Measurements from ENCODE around the gene ACO1.

ACO1 gene

DNA sequence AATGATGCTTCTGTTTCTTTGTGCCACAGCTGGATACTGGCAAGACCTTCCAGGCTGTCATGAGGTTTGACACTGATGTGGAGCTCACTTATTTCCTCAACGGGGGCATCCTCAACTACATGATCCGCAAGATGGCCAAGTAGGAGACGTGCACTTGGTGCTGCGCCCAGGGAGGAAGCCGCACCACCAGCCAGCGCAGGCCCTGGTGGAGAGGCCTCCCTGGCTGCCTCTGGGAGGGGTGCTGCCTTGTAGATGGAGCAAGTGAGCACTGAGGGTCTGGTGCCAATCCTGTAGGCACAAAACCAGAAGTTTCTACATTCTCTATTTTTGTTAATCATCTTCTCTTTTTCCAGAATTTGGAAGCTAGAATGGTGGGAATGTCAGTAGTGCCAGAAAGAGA, 65.5 kb downstream of the ACO1 start:
- H3K4me1 ChIP-seq (ENCODE audit: control insufficient read depth, insufficient read depth, low read length), result no peaks in the 10 kb centered on the region
- ChIA-PET CTCF (interaction anchor here (0.8 kb wide), 1 partner anchor 71 kb away, joined by 3 read pairs; no protein-coding TSS in a partner anchor), POLR2A (no interaction called here)
- H3K9me3 ChIP-seq (ENCODE audit: control insufficient read depth, insufficient read depth, low read depth, low read length), result no peaks in the 10 kb centered on the region
- H3K27ac ChIP-seq (ENCODE audit: extremely low read depth, low read depth, low read length), result no peak overlapping the region
- no peak overlapping the region for H3K4me3 ChIP-seq (ENCODE audit: low read depth, low read length)
- TF ChIP-seq ZNF585B (tag by site-specific recombination; IDR thresholded peaks at IDR 0.05) (no peak), ZNF792 (tag by site-specific recombination; IDR thresholded peaks at IDR 0.05) (no peak), ZNF677 (tag by site-specific recombination; IDR thresholded peaks at IDR 0.05) (no peak), ZNF785 (tag by site-specific recombination; IDR thresholded peaks at IDR 0.05) (no peak), ZNF239 (tag by site-specific recombination; IDR thresholded peaks at IDR 0.05) (no peak), ZFP69B (tag by site-specific recombination; IDR thresholded peaks at IDR 0.05) (no peak), KLF1 (tag by site-specific recombination; IDR thresholded peaks at IDR 0.05) (no peak), ZNF404 (tag by site-specific recombination; IDR thresholded peaks at IDR 0.05) (no peak), ZNF266 (tag by site-specific recombination; IDR thresholded peaks at IDR 0.05; ENCODE audit: low read depth) (no peak)
- TF ChIP-seq, protein P1, sequence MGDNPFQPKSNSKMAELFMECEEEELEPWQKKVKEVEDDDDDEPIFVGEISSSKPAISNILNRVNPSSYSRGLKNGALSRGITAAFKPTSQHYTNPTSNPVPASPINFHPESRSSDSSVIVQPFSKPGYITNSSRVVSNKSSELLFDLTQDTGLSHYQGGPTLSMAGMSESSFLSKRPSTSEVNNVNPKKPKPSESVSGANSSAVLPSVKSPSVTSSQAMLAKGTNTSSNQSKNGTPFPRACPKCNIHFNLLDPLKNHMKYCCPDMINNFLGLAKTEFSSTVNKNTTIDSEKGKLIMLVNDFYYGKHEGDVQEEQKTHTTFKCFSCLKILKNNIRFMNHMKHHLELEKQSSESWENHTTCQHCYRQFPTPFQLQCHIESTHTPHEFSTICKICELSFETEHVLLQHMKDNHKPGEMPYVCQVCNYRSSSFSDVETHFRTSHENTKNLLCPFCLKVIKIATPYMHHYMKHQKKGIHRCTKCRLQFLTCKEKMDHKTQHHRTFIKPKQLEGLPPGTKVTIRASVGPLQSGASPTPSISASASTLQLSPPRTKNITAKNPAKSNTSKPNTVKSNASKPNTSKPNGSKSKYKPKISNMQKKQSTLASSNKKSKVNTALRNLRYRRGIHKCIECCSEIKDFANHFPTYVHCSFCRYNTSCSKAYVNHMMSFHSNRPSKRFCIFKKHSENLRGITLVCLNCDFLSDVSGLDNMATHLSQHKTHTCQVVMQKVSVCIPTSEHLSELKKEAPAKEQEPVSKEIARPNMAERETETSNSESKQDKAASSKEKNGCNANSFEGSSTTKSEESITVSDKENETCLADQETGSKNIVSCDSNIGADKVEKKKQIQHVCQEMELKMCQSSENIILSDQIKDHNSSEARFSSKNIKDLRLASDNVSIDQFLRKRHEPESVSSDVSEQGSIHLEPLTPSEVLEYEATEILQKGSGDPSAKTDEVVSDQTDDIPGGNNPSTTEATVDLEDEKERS (tag by site-specific recombination; IDR thresholded peaks at IDR 0.05), result no peak
- TF ChIP-seq, protein P2, sequence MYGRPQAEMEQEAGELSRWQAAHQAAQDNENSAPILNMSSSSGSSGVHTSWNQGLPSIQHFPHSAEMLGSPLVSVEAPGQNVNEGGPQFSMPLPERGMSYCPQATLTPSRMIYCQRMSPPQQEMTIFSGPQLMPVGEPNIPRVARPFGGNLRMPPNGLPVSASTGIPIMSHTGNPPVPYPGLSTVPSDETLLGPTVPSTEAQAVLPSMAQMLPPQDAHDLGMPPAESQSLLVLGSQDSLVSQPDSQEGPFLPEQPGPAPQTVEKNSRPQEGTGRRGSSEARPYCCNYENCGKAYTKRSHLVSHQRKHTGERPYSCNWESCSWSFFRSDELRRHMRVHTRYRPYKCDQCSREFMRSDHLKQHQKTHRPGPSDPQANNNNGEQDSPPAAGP (tag by site-specific recombination; IDR thresholded peaks at IDR 0.05), result no peak
- TF ChIP-seq, protein P3, sequence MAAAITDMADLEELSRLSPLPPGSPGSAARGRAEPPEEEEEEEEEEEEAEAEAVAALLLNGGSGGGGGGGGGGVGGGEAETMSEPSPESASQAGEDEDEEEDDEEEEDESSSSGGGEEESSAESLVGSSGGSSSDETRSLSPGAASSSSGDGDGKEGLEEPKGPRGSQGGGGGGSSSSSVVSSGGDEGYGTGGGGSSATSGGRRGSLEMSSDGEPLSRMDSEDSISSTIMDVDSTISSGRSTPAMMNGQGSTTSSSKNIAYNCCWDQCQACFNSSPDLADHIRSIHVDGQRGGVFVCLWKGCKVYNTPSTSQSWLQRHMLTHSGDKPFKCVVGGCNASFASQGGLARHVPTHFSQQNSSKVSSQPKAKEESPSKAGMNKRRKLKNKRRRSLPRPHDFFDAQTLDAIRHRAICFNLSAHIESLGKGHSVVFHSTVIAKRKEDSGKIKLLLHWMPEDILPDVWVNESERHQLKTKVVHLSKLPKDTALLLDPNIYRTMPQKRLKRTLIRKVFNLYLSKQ (tag by site-specific recombination; IDR thresholded peaks at IDR 0.05; ENCODE audit: borderline replicate concordance), result no peak
- peaks cover 0 to 62% of the 10 kb centered on the region in 2 experiments; a peak in 2 of 3 replicates for H3K36me3 ChIP-seq (ENCODE audit: control insufficient read depth in 2 of 2, insufficient read depth in 1 of 2, low read length in 2 of 2)

DNA sequence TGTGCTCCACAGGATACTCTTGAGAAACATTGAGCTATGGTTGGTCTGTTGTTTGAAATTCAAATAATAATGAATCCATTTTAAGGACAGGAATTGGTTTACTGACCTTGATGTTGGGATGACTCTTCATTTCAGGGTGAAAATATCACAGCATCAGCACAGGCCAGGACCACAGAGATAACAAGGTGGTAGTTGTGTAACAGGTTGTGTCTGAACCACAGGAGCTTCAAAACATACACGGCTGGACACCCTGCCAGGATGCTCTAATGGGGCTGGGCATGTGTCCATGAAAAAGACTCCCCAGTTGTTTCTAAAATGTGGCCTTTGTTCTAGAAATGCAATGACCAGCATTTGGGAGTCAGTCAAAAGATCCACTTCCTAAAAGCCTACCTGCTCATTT, 69.8 kb downstream of the ACO1 start:
- Histone ChIP-seq H3K36me3 (ENCODE audit: control insufficient read depth in 2 of 2, insufficient read depth in 1 of 2, low read length in 2 of 2) (peaks cover 4 to 57% of the 10 kb centered on the region in 2 experiments; a peak in 2 of 3 replicates), H3K4me1 (ENCODE audit: control insufficient read depth, insufficient read depth, low read length) (no peaks in the 10 kb centered on the region), H3K9me3 (ENCODE audit: control insufficient read depth, insufficient read depth, low read depth, low read length) (no peaks in the 10 kb centered on the region), H3K4me3 (ENCODE audit: low read depth, low read length) (no peak overlapping the region), H3K27ac (ENCODE audit: extremely low read depth, low read depth, low read length) (no peak overlapping the region)
- POLR2A ChIA-PET, result no interaction called here
- TF ChIP-seq KLF10 (tag by site-specific recombination; IDR thresholded peaks at IDR 0.05), result no peak
- no peak for TF ChIP-seq ZNF354C (tag by site-specific recombination; IDR thresholded peaks at IDR 0.05; ENCODE audit: borderline replicate concordance, low read depth)
- no peak for TF ChIP-seq ZNF777 (tag by site-specific recombination; IDR thresholded peaks at IDR 0.05; ENCODE audit: borderline replicate concordance)
- TF ChIP-seq, protein P4, sequence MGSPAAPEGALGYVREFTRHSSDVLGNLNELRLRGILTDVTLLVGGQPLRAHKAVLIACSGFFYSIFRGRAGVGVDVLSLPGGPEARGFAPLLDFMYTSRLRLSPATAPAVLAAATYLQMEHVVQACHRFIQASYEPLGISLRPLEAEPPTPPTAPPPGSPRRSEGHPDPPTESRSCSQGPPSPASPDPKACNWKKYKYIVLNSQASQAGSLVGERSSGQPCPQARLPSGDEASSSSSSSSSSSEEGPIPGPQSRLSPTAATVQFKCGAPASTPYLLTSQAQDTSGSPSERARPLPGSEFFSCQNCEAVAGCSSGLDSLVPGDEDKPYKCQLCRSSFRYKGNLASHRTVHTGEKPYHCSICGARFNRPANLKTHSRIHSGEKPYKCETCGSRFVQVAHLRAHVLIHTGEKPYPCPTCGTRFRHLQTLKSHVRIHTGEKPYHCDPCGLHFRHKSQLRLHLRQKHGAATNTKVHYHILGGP (tag by site-specific recombination; IDR thresholded peaks at IDR 0.05), result no peak
- TF ChIP-seq, protein P2 (tag by site-specific recombination; IDR thresholded peaks at IDR 0.05), result no peak
- TF ChIP-seq ZNF341 (tag by site-specific recombination; IDR thresholded peaks at IDR 0.05; ENCODE audit: low read depth), result no peak
- TF ChIP-seq ZNF707 (tag by site-specific recombination; IDR thresholded peaks at IDR 0.05), result no peak
- TF ChIP-seq ZNF302 (tag by site-specific recombination; IDR thresholded peaks at IDR 0.05; ENCODE audit: low read depth), result no peak
- TF ChIP-seq ZNF23 (tag by site-specific recombination; IDR thresholded peaks at IDR 0.05; ENCODE audit: borderline replicate concordance), result no peak
- no peak for TF ChIP-seq ZNF596 (tag by site-specific recombination; IDR thresholded peaks at IDR 0.05)
- TF ChIP-seq ZFHX2 (tag by site-specific recombination; conservative IDR thresholded peaks at IDR 0.05), result no peak
- CTCF ChIA-PET, result interaction anchor here (0.7 kb wide), 1 partner anchor 22 kb away, joined by 4 read pairs; no protein-coding TSS in a partner anchor
